ENCODE measurements around the gene CXCL13. TPM values are rescaled to one million over a fixed set of nuclear protein-coding genes. Genes with fewer than 3 reads are reported as not detected.
"Not testable (repeated sequence)": the region's sequence is repeated elsewhere in the genome, so short reads cannot be mapped to it uniquely, and the experiment has no call there.

The CXCL13 gene, protein sequence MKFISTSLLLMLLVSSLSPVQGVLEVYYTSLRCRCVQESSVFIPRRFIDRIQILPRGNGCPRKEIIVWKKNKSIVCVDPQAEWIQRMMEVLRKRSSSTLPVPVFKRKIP
- total RNA-seq, result 10 to 100 TPM in 1 of 4 donors, 1 to 10 TPM in 1, not detected in 2; 3.4 to 14.9 TPM

DNA sequence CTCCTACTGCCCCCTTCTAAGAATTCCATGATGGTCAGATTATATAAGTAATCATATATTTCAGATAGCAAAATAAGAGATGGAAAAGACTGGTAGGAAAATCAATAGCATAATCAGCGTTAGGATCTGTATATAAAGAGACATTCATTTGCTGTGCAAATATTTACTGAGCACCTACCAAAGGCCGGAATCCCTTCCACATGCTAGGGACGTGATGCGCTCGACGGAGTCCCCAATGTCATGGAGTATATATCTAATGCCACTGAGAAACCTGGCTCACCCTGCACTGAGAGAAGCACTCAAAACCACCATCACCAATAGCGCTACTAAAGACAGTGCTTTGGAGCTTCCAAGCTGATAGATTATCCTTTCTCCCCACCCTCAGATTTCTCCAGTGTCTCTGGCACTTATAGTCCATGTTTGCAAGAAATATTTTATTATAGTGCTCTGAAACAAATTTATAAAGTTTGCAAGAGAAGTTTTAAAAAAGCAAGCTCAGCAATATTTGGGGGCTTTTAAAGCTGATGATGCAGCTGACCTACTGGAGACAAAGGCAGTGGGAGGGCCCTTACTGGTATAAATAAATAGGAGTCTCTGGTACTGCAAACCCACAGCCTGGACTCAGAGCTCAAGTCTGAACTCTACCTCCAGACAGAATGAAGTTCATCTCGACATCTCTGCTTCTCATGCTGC lies at the start of gene CXCL13:
Gene CXCL13, plus strand, starts transcription at position 611 of the 693 bp plus-strand sequence. Its CDS starts 46 bp downstream, at position 657.
- in situ Hi-C loops (cut with MboI; ENCODE audit: low pct_ligation_motif_present in 1 of 4, low pct_unique_long_range_greater_than_20kb in 1 of 4, low sequenced_read_pairs in 3 of 4) (loop anchor here in 3 of 4 donors (10.0 kb wide), 2 partner anchors 221 to 231 kb away; no protein-coding TSS in a partner anchor), intact Hi-C loops (cut with DNase I; ENCODE audit: low total_unique reads) (no loop called here)
- H3K4me1 ChIP-seq, result no peaks in the 10 kb centered on the region
- no peak within 1 kb of the TSS for H3K4me3 ChIP-seq
- TF ChIP-seq POLR2A (IDR thresholded peaks at IDR 0.05), result no peak
- TF ChIP-seq, protein P1, sequence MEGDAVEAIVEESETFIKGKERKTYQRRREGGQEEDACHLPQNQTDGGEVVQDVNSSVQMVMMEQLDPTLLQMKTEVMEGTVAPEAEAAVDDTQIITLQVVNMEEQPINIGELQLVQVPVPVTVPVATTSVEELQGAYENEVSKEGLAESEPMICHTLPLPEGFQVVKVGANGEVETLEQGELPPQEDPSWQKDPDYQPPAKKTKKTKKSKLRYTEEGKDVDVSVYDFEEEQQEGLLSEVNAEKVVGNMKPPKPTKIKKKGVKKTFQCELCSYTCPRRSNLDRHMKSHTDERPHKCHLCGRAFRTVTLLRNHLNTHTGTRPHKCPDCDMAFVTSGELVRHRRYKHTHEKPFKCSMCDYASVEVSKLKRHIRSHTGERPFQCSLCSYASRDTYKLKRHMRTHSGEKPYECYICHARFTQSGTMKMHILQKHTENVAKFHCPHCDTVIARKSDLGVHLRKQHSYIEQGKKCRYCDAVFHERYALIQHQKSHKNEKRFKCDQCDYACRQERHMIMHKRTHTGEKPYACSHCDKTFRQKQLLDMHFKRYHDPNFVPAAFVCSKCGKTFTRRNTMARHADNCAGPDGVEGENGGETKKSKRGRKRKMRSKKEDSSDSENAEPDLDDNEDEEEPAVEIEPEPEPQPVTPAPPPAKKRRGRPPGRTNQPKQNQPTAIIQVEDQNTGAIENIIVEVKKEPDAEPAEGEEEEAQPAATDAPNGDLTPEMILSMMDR (IDR thresholded peaks at IDR 0.05), result no peak
- TF ChIP-seq EP300 (IDR thresholded peaks at IDR 0.05; ENCODE audit: low read depth), result no peak
- TF ChIP-seq POLR2AphosphoS5 (IDR thresholded peaks at IDR 0.05), result no peak
- no peaks in the 10 kb centered on the region for H3K27me3 ChIP-seq
- 74 to 76% methylated on average over 8 of the region's 8 CpGs for WGBS, 2 donors (ENCODE audit: low coverage in 1 of 2)
- DNase-seq, result no peak
- H3K27ac ChIP-seq, result no peak within 1 kb of the TSS
- no peaks in the 10 kb centered on the region for H3K9me3 ChIP-seq
- no peaks in the 10 kb centered on the region for H3K36me3 ChIP-seq

DNA sequence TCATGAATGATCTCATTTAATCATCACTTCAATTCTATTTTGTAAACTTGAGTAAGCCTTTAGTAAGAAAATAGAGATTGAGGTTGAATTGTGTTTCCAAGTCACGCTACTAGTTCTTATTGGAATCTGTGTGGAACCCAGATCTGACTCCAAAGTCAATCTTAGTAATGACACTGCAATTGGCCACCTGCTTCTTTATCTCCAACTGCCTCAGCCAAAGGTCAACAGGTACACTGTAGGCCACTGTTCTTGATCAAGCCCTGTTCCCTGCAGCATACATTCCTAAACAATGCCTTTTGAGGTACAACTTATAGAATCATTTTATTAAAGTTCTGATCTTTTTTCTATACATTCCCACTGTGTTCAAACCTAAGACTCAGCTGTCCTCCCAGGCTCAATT lies 45.5 kb upstream of the CXCL13 start:
- H3K27ac ChIP-seq, result peak overlapping the region in 3 of 4 donors; percentile 29 to 36 (median 33)
- no peak for DNase-seq
- in situ Hi-C loops (cut with MboI; ENCODE audit: low pct_ligation_motif_present in 1 of 4, low pct_unique_long_range_greater_than_20kb in 1 of 4, low sequenced_read_pairs in 3 of 4), result no loop called here

DNA sequence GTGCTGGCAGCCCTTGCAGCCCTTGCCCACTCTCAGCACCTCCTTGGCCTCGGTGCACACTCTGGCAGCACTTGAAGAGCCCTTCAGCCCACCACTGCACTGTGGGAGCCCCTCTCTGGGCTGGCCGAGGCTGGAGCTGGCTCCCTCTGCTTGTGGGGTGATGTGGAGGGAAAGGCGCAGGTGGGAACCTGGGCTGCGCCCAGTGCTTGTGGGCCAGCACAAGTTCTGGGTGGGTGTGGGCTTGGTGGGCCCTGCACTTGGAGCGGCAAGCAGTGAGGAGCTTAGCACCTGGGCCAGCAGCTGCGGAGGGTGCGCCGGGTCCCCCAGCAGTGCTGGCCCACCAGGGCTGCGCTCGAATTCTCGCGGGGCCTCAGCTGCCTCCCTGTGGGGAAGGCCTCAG lies 43.9 kb upstream of the CXCL13 start:
- H3K27me3 ChIP-seq; intact Hi-C loops (cut with DNase I; ENCODE audit: low total_unique reads); DNase-seq; H3K27ac ChIP-seq; H3K36me3 ChIP-seq; H3K9me3 ChIP-seq; in situ Hi-C loops (cut with MboI; ENCODE audit: low pct_ligation_motif_present in 1 of 4, low pct_unique_long_range_greater_than_20kb in 1 of 4, low sequenced_read_pairs in 3 of 4); H3K4me3 ChIP-seq: not testable (repeated sequence)
- 95% methylated on average over 5 of the region's 12 CpGs; no CpG with 5 or more reads in 1 of the 2 donors for WGBS, 2 donors (ENCODE audit: low coverage in 1 of 2)
- H3K4me1 ChIP-seq, result peaks cover 0 to 33% (median 16%) of the 10 kb centered on the region in 4 donors

More for the DNA sequence above, 45.5 kb upstream of the CXCL13 start:
- Histone ChIP-seq H3K9me3 (peaks cover 0 to 12% of the 10 kb centered on the region in 2 donors), H3K36me3 (no peaks in the 10 kb centered on the region), H3K27me3 (no peaks in the 10 kb centered on the region), H3K4me1 (peaks cover 0 to 30% (median 16%) of the 10 kb centered on the region in 4 donors), H3K4me3 (no peak overlapping the region)
- intact Hi-C loops (cut with DNase I; ENCODE audit: low total_unique reads), result no loop called here
- 50 to 83% methylated on average over 1 of the region's 1 CpG for WGBS, 2 donors (ENCODE audit: low coverage in 1 of 2)
- TF ChIP-seq, protein P1 (IDR thresholded peaks at IDR 0.05), result no peak
- TF ChIP-seq POLR2AphosphoS5 (IDR thresholded peaks at IDR 0.05), result no peak
- no peak for TF ChIP-seq POLR2A (IDR thresholded peaks at IDR 0.05)
- no peak for TF ChIP-seq EP300 (IDR thresholded peaks at IDR 0.05; ENCODE audit: low read depth)

DNA sequence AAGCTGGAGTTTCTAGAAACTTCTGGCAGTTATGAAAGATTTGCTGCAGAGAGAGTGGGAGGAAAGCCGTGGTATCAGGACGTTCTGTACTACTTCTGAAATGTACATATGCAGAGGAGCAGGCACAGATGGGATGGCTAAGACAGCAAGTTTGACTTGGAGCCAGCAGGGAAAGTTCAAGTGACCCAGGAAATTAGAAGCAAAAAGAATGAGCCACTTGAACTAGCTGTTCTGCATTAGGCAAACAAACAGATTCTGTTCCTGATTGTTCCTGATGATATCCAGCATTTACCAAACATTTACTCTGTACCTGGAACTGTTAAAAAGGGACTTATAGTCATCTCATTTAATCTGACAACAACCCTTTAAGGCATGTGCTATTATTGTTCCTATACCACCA lies 41.4 kb upstream of the CXCL13 start:
- Histone ChIP-seq H3K4me1 (peaks cover 0 to 33% (median 16%) of the 10 kb centered on the region in 4 donors), H3K36me3 (no peaks in the 10 kb centered on the region), H3K9me3 (no peaks in the 10 kb centered on the region), H3K27me3 (no peaks in the 10 kb centered on the region), H3K27ac (peak overlapping the region; percentile 53 to 72 (median 60)), H3K4me3 (no peak overlapping the region)
- in situ Hi-C loops (cut with MboI; ENCODE audit: low pct_ligation_motif_present in 1 of 4, low pct_unique_long_range_greater_than_20kb in 1 of 4, low sequenced_read_pairs in 3 of 4), result no loop called here
- WGBS, 2 donors (ENCODE audit: low coverage in 1 of 2), result 6 to 31% methylated on average over 2 of the region's 2 CpGs
- TF ChIP-seq EP300 (IDR thresholded peaks at IDR 0.05; ENCODE audit: low read depth) (peak; percentile 99), POLR2A (IDR thresholded peaks at IDR 0.05) (no peak), POLR2AphosphoS5 (IDR thresholded peaks at IDR 0.05) (peak; percentile 10 to 84 (median 68))
- TF ChIP-seq, protein P1 (IDR thresholded peaks at IDR 0.05), result no peak
- intact Hi-C loops (cut with DNase I; ENCODE audit: low total_unique reads), result no loop called here
- DNase-seq, result peak; percentile 30

All from transverse colon (tissue), 4 donors.